ENCODE measurements around the gene EPHB1. TPM values are rescaled to one million over a fixed set of nuclear protein-coding genes. Genes with fewer than 3 reads are reported as not detected.

EPHB1 gene
- total RNA-seq, 1 experiment from 2014 or later, result 0.73 TPM

DNA sequence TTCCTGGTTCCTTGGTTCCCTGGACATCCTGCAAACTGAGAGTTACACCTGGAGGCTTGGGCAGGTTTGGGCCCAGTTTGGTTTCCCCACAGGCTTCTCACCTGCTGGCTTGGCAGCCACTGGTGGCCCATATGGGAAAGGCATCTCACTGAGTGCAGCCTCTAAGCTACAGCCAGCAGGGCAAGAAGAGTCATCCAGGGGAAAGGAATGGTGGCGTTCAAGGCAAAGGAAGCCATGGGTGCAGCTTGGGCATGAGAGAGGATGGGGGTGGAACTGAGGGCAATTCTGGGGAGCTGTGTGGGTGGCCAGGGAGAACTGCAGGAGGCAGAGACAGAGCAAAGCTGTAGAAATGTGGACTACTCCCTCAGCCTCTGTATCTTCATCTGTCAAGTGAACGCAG, 106.4 kb downstream of the EPHB1 start:
- intact Hi-C loops (cut with micrococcal nuclease; ENCODE audit: unreplicated experiment), result no loop called here
- no TSS peak for BruUV-seq (replicated peaks)
- Mint-ChIP-seq H3K9me3 (ENCODE audit: low read depth, unreplicated experiment) (no peaks in the 10 kb centered on the region), H3K27ac (ENCODE audit: unreplicated experiment) (no peak overlapping the region), H3K27me3 (ENCODE audit: unreplicated experiment) (peaks cover 71% of the 10 kb centered on the region), H3K4me3 (ENCODE audit: low read depth, unreplicated experiment) (no peak overlapping the region), H3K36me3 (ENCODE audit: insufficient read depth, unreplicated experiment) (no peaks in the 10 kb centered on the region), H3K4me1 (ENCODE audit: low read depth, unreplicated experiment) (no peaks in the 10 kb centered on the region)
- no peak for DNase-seq
- CTCF ChIA-PET, result no interaction called here
- TF ChIP-seq, protein P1, sequence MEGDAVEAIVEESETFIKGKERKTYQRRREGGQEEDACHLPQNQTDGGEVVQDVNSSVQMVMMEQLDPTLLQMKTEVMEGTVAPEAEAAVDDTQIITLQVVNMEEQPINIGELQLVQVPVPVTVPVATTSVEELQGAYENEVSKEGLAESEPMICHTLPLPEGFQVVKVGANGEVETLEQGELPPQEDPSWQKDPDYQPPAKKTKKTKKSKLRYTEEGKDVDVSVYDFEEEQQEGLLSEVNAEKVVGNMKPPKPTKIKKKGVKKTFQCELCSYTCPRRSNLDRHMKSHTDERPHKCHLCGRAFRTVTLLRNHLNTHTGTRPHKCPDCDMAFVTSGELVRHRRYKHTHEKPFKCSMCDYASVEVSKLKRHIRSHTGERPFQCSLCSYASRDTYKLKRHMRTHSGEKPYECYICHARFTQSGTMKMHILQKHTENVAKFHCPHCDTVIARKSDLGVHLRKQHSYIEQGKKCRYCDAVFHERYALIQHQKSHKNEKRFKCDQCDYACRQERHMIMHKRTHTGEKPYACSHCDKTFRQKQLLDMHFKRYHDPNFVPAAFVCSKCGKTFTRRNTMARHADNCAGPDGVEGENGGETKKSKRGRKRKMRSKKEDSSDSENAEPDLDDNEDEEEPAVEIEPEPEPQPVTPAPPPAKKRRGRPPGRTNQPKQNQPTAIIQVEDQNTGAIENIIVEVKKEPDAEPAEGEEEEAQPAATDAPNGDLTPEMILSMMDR (IDR thresholded peaks at IDR 0.05; ENCODE audit: unreplicated experiment), result no peak

DNA sequence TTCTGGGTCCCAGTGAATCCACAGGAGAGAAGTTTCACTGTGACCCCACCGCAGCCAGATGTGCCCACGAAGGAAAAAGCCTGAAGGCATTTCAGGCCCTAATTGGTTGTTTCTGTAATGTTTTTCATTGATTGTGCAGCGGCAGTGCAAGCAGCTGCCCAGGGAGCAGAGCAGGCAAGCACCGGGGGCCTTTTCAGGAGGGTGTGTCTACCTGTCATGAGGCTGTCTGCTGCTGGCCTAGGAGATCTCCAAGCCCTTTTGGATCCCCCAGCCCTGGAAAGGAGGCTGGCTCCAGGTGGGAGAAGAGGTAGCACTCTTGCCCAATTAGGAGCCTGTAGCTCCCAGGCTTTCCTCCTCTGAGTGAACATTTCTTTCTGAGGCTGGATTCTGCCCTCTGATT, 108.8 kb downstream of the EPHB1 start:
- peaks cover 89% of the 10 kb centered on the region for H3K27me3 Mint-ChIP-seq (ENCODE audit: unreplicated experiment)
- H3K27ac Mint-ChIP-seq (ENCODE audit: unreplicated experiment), result no peak overlapping the region
- no peak overlapping the region for H3K4me3 Mint-ChIP-seq (ENCODE audit: low read depth, unreplicated experiment)
- TF ChIP-seq, protein P1 (IDR thresholded peaks at IDR 0.05; ENCODE audit: unreplicated experiment), result no peak
- no peaks in the 10 kb centered on the region for H3K36me3 Mint-ChIP-seq (ENCODE audit: insufficient read depth, unreplicated experiment)
- BruUV-seq (replicated peaks), result no TSS peak
- intact Hi-C loops (cut with micrococcal nuclease; ENCODE audit: unreplicated experiment), result no loop called here
- H3K9me3 Mint-ChIP-seq (ENCODE audit: low read depth, unreplicated experiment), result no peaks in the 10 kb centered on the region
- no peaks in the 10 kb centered on the region for H3K4me1 Mint-ChIP-seq (ENCODE audit: low read depth, unreplicated experiment)
- CTCF ChIA-PET, result interaction anchor here (0.9 to 1.3 kb wide), 2 partner anchors 9 to 14 kb away, joined by 3 read pairs; no protein-coding TSS in a partner anchor
- no peak for DNase-seq

DNA sequence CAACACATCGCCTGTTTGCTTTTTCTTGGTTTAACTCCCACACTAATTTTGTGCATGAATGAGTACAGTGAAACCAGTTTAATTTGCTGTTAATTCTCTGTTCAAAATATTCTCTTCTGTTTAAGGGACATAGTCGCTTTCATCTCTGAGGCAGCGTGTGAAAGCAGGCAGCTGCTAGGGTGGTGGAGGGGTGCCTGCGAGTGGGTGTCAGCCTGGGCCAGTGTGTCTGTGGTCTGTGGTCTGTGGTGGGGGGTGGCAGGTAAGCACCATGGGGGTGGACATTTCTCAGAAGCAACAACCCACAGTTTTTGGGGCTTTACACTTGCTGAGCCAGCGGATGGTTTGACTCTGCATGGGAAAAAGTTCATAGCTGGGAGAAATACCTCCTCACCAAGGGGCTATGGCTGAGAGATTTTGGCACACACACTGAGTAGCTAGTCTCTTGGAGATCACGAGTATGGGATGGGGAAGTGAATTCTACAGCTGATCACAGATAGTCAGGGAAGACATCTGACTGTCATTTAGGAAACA, 109.2 kb downstream of the EPHB1 start:
- Mint-ChIP-seq H3K9me3 (ENCODE audit: low read depth, unreplicated experiment) (no peaks in the 10 kb centered on the region), H3K27me3 (ENCODE audit: unreplicated experiment) (peaks cover 89% of the 10 kb centered on the region), H3K36me3 (ENCODE audit: insufficient read depth, unreplicated experiment) (no peaks in the 10 kb centered on the region), H3K4me3 (ENCODE audit: low read depth, unreplicated experiment) (no peak overlapping the region), H3K27ac (ENCODE audit: unreplicated experiment) (no peak overlapping the region), H3K4me1 (ENCODE audit: low read depth, unreplicated experiment) (no peaks in the 10 kb centered on the region)
- BruUV-seq (replicated peaks), result no TSS peak
- intact Hi-C loops (cut with micrococcal nuclease; ENCODE audit: unreplicated experiment), result no loop called here
- TF ChIP-seq, protein P1 (IDR thresholded peaks at IDR 0.05; ENCODE audit: unreplicated experiment), result no peak
- no peak for DNase-seq
- CTCF ChIA-PET, result interaction anchor here (0.6 to 0.9 kb wide), 2 partner anchors 13 to 16 kb away, joined by 3 to 7 read pairs; no protein-coding TSS in a partner anchor

DNA sequence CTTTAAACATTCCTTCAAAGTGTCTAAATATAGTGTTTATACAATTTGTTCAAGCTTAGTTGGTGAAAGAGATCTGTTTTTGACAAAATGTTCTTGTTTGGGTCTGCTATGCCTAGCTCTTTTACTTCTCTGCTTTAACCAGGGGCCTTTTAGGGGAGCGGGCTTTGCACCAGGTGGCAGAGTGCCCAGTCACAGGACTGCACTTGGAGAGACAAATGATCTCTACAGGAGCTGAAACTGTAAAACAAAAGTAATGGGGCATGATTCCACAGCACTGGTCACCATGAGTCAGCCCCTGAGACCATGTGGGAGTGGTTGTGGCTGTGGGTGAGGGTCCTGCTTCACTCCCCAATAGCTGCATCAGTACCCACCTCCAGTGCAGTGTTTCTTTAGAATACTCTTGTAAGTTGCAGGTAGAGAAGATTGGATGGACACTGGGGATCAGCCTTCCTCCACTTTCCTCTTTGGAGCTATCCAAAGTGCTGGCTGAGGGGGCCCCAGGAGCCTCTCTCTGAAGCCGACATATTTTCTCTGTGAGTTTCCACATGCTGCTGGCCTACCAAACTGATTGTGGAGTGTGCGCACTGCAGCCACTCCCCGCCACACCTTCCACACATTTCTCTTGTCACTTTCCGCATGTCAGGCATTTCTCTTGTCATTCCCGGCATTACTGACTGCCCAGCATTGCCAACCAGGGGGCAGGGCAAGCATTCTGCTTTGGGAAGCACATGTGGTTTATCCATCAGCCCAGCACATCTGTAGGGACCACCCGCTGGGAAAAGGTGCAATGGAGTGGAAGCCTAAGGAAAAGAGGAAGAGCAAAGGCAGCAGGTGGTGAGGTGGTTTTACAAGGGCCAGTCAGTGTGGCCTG, 110.0 kb downstream of the EPHB1 start:
- DNase-seq, result no peak
- TF ChIP-seq, protein P1 (IDR thresholded peaks at IDR 0.05; ENCODE audit: unreplicated experiment), result no peak
- Mint-ChIP-seq H3K4me3 (ENCODE audit: low read depth, unreplicated experiment) (no peak overlapping the region), H3K27ac (ENCODE audit: unreplicated experiment) (no peak overlapping the region), H3K27me3 (ENCODE audit: unreplicated experiment) (peaks cover 89% of the 10 kb centered on the region), H3K36me3 (ENCODE audit: insufficient read depth, unreplicated experiment) (no peaks in the 10 kb centered on the region), H3K9me3 (ENCODE audit: low read depth, unreplicated experiment) (no peaks in the 10 kb centered on the region), H3K4me1 (ENCODE audit: low read depth, unreplicated experiment) (no peaks in the 10 kb centered on the region)
- intact Hi-C loops (cut with micrococcal nuclease; ENCODE audit: unreplicated experiment), result no loop called here
- BruUV-seq (replicated peaks), result no TSS peak
- CTCF ChIA-PET, result interaction anchor here (0.6 to 0.9 kb wide), 2 partner anchors 12 to 17 kb away, joined by 3 to 7 read pairs; no protein-coding TSS in a partner anchor

Data from Calu3 (cell line).